ENCODE measurements around the gene ZNF581.

DNA sequence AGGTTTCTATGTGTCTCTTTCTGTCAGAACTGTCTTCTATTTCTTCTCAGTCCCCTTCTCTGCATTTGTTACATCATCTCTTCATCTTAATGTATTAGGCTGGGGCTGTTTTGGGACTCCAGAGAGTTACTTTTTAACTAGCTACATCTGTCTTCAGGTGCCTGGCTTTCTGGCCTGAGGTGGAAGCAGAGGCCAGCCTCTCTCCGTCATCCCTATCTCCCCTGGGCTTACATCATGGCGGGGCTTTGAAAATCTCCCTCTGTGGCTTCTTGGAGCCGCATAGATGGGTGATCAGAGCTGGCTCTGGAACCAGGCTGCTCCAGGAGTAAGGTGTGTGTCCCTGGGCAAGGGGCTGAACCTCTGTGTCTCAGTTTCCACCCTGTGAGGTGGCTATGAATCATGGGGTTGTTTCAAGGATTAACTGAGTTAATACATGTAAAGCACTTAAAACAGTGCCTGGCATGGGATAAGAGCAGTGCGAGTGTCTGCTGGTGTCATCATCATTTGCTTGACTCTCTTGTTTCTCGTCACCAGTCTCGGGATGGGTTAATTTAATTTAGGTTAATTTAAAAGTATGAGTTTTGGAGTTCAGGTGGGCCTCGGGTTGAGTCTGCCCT lies 33.5 kb downstream of the ZNF581 start:
- TF ChIP-seq, protein P1, sequence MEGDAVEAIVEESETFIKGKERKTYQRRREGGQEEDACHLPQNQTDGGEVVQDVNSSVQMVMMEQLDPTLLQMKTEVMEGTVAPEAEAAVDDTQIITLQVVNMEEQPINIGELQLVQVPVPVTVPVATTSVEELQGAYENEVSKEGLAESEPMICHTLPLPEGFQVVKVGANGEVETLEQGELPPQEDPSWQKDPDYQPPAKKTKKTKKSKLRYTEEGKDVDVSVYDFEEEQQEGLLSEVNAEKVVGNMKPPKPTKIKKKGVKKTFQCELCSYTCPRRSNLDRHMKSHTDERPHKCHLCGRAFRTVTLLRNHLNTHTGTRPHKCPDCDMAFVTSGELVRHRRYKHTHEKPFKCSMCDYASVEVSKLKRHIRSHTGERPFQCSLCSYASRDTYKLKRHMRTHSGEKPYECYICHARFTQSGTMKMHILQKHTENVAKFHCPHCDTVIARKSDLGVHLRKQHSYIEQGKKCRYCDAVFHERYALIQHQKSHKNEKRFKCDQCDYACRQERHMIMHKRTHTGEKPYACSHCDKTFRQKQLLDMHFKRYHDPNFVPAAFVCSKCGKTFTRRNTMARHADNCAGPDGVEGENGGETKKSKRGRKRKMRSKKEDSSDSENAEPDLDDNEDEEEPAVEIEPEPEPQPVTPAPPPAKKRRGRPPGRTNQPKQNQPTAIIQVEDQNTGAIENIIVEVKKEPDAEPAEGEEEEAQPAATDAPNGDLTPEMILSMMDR (IDR thresholded peaks at IDR 0.05) = no peak
- TF ChIP-seq POLR2AphosphoS5 (IDR thresholded peaks at IDR 0.05) = no peak
